Fibroblast of lung (primary cell): Measurements from ENCODE around the gene CPLANE2.

ENCODE experiments used
- EZH2 ChIP-seq: IDR thresholded peaks from 2 replicates; pipeline ENCODE4 v1.5.1; 2012; ENCODE audit warnings: low read length, control low read depth, mild to moderate bottlenecking; ENCODE audit errors: missing control alignments
- TF ChIP-seq, protein P1 (sequence below), 2 donors: IDR thresholded peaks in 1 of 2; conservative IDR thresholded peaks in 1 of 2; 1 replicate in 1 of 2; 2 replicates in 1 of 2; pipeline ENCODE4 v1.5.1; 2011 to 2012; ENCODE audit warnings: low read length in 2 of 2, control low read depth in 1 of 2, inconsistent platforms in 1 of 2, low read depth in 1 of 2, mild to moderate bottlenecking in 1 of 2

DNA sequence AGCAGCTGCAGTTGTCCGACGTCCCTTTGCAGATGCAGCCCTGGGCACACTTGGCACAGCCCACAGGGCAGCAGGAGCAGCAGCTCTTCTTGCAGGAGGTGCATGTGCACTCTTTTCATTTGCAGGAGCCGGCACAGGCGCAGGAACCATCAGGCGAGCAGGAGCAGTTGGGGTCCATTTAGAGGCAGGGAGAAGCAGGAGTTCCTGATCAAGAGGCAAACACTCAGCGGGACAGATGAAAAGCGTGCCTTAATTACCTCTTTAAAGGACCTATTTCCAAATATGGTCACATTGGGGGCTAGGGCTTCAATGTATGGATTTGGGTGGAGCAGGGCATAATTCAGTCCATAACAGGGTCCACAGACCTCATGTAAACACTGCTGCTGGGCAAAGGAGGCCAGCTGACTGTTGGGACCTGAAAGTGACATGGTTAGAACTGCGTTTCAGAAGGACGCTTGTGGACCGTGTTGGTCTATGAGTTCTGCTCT is 4.3 kb upstream of the CPLANE2 start:
- TF ChIP-seq EZH2 = no peak
- TF ChIP-seq, protein P1, sequence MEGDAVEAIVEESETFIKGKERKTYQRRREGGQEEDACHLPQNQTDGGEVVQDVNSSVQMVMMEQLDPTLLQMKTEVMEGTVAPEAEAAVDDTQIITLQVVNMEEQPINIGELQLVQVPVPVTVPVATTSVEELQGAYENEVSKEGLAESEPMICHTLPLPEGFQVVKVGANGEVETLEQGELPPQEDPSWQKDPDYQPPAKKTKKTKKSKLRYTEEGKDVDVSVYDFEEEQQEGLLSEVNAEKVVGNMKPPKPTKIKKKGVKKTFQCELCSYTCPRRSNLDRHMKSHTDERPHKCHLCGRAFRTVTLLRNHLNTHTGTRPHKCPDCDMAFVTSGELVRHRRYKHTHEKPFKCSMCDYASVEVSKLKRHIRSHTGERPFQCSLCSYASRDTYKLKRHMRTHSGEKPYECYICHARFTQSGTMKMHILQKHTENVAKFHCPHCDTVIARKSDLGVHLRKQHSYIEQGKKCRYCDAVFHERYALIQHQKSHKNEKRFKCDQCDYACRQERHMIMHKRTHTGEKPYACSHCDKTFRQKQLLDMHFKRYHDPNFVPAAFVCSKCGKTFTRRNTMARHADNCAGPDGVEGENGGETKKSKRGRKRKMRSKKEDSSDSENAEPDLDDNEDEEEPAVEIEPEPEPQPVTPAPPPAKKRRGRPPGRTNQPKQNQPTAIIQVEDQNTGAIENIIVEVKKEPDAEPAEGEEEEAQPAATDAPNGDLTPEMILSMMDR (conservative IDR thresholded peaks at IDR 0.05 in 1 of 2, IDR thresholded peaks at IDR 0.05 in 1 of 2; ENCODE audit: low read depth in 1 of 2, low read length in 2 of 2) = no peak
